A673 (cell line): Measurements from ENCODE around the gene BABAM2. TPM values are rescaled to one million over a fixed set of nuclear protein-coding genes. Genes with fewer than 3 reads are reported as not detected.

Source experiments
- BruUV-seq: library from RNA; stranded (reverse); fragments of 400-500 nt; replicated peaks from 2 replicates; lab custom pipeline; 2021; lab: Mats Ljungman, UMichigan
- CTCF ChIA-PET: fragments of 300-600 bp; sonication (Branson Sonifier 250); formaldehyde crosslinking; loops from one replicate; lab custom pipeline; 2022; ENCODE audit warnings: antibody characterized with exemption; lab: Charles Lee
- POLR2A ChIA-PET: fragments of 300-600 bp; sonication (Branson Sonifier 250); formaldehyde crosslinking; loops from one replicate; lab custom pipeline; 2022; ENCODE audit warnings: antibody characterized with exemption; ENCODE audit not compliant: low non-redundant PET; lab: Charles Lee
- DNase-seq: peaks from one replicate; pipeline ENCODE4 v3.0.0-alpha.2; 2015; ENCODE audit warnings: low spot score
- H3K27ac ChIP-seq: fragments of 200-600 bp; sonication (generic); 2 replicates; pipeline ENCODE4 v1.5.1; 2016; ENCODE audit warnings: mixed run types, low read depth, mild to moderate bottlenecking, mixed read lengths, antibody characterized with exemption, low read length; ENCODE audit not compliant: poor library complexity, severe bottlenecking
- H3K27me3 ChIP-seq: fragments of 200-600 bp; sonication (generic); replicated peaks from 2 replicates; pipeline ENCODE4 v1.6.1; 2017; ENCODE audit warnings: mixed run types, low read depth, mild to moderate bottlenecking, mixed read lengths, antibody characterized with exemption, low read length; ENCODE audit not compliant: insufficient read depth, poor library complexity
- H3K36me3 ChIP-seq: fragments of 200-600 bp; sonication (generic); 2 replicates; pipeline ENCODE4 v1.6.1; 2016; ENCODE audit warnings: mixed run types, mild to moderate bottlenecking, mixed read lengths, antibody characterized with exemption, low read length; ENCODE audit not compliant: insufficient read depth, poor library complexity, severe bottlenecking
- H3K4me1 ChIP-seq: fragments of 200-600 bp; sonication (generic); 2 replicates; pipeline ENCODE4 v1.6.1; 2017; ENCODE audit warnings: mixed run types, mild to moderate bottlenecking, mixed read lengths, antibody characterized with exemption, low read length; ENCODE audit not compliant: insufficient read depth, poor library complexity, severe bottlenecking
- H3K4me3 ChIP-seq: fragments of 200-600 bp; sonication (generic); 2 replicates; pipeline ENCODE4 v1.5.1; 2016; ENCODE audit warnings: low read depth, mixed run types, mild to moderate bottlenecking, mixed read lengths, low read length; ENCODE audit not compliant: poor library complexity, severe bottlenecking
- H3K9me3 ChIP-seq: fragments of 200-600 bp; sonication (generic); 2 replicates; pipeline ENCODE4 v1.6.1; 2016; ENCODE audit warnings: mixed run types, low read depth, mild to moderate bottlenecking, mixed read lengths, antibody characterized with exemption, low read length; ENCODE audit not compliant: poor library complexity, severe bottlenecking
- EZH2 ChIP-seq: fragments of 200-600 bp; sonication (generic); IDR thresholded peaks from 2 replicates; pipeline ENCODE4 v1.6.1; 2017; ENCODE audit warnings: borderline replicate concordance, low read depth, mild to moderate bottlenecking, mixed read lengths, antibody characterized with exemption, low read length; ENCODE audit not compliant: poor library complexity, severe bottlenecking
- intact Hi-C: fragments of 100-400 bp; cut with micrococcal nuclease; formaldehyde crosslinking; loops from one replicate; pipeline ENCODE4 v1.10.0; 2022; ENCODE audit not compliant: unreplicated experiment
- total RNA-seq: library from RNA; stranded (reverse); gene quantifications from 2 replicates; pipeline ENCODE4 v1.2.3, GENCODE V29; 2021
- TF ChIP-seq, protein P1 (sequence below): fragments of 300-800, 200-600 bp; sonication (generic); conservative IDR thresholded peaks from 2 replicates; pipeline ENCODE4 v1.5.1; 2017; ENCODE audit warnings: low read depth, mild to moderate bottlenecking, antibody characterized with exemption, low read length, moderate library complexity, mixed read lengths

Gene BABAM2
- total RNA-seq, 1 experiment from 2014 or later: 21.8 TPM

DNA sequence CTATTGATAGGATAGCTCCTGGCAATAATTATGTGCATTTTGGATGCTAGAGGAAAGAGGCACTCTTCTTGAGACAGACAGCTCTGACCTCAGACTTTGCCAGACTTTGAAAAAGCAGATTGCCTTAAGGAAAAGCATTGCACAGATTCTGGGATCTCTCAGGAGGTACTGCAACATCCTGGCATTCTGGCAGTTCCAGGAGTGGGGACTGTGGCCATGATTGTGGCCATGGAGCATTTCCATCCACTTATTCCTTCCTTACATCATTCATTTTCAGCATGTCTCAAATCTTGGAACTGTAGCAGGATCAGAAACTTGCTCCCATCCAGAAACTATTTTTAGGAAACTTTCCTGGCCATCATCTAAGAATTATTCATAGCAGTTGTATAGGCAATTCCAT lies 357.2 kb downstream of the BABAM2 start:
- Histone ChIP-seq H3K27ac (no peak overlapping the region), H3K4me3 (no peak overlapping the region), H3K9me3 (no peaks in the 10 kb centered on the region), H3K4me1 (peaks cover 5% of the 10 kb centered on the region), H3K27me3 (no peaks in the 10 kb centered on the region), H3K36me3 (no peaks in the 10 kb centered on the region)
- no peak for DNase-seq
- TF ChIP-seq EZH2: no peak
- TF ChIP-seq, protein P1, sequence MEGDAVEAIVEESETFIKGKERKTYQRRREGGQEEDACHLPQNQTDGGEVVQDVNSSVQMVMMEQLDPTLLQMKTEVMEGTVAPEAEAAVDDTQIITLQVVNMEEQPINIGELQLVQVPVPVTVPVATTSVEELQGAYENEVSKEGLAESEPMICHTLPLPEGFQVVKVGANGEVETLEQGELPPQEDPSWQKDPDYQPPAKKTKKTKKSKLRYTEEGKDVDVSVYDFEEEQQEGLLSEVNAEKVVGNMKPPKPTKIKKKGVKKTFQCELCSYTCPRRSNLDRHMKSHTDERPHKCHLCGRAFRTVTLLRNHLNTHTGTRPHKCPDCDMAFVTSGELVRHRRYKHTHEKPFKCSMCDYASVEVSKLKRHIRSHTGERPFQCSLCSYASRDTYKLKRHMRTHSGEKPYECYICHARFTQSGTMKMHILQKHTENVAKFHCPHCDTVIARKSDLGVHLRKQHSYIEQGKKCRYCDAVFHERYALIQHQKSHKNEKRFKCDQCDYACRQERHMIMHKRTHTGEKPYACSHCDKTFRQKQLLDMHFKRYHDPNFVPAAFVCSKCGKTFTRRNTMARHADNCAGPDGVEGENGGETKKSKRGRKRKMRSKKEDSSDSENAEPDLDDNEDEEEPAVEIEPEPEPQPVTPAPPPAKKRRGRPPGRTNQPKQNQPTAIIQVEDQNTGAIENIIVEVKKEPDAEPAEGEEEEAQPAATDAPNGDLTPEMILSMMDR: no peak
- no TSS peak for BruUV-seq
- ChIA-PET CTCF (no interaction called here), POLR2A (no interaction called here)
- intact Hi-C loops: no loop called here

DNA sequence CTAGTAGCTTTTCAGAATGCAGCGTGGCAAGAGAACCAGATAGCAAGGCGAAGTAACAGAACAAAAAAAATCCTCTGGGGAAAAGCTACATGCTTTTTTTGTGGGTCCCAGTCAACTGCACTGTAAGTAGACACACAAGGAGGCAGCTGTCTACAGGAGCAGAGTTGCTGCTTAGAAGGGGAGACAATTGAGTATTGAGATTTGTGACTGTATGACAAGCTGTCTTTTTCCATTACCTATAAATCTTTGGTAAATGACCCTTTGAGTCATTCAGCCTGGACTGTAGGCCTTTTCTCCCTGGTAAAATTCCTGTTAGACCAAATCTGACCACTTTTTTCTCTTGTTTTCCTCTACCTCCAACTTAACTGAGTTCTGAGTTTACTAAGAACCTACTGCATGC lies 358.0 kb downstream of the BABAM2 start:
- Histone ChIP-seq H3K9me3 (no peaks in the 10 kb centered on the region), H3K27ac (no peak overlapping the region), H3K4me3 (no peak overlapping the region), H3K36me3 (no peaks in the 10 kb centered on the region), H3K4me1 (peaks cover 5% of the 10 kb centered on the region), H3K27me3 (no peaks in the 10 kb centered on the region)
- ChIA-PET POLR2A (no interaction called here), CTCF (no interaction called here)
- TF ChIP-seq EZH2: no peak
- TF ChIP-seq, protein P1: no peak
- DNase-seq: no peak
- intact Hi-C loops: no loop called here
- no TSS peak for BruUV-seq

DNA sequence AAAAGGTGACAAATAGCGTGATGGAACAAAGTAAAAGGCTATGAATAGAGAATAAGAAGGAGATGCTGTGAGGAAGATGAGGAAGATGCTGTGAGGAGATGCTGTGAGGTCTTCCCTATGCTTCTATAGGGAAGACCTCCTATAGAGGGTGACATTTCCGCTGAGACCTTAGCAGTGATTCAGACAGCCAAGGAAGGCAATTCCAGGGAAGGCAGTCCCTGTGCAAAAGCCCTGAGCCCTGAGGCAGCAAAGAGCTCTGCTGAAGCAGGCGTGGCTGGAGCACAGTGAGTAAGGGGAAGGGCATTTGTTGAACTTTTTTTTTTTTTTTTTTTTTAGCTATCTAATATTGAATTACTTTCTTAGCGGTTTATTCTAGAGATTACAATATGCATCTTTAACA lies 359.5 kb downstream of the BABAM2 start:
- CTCF ChIA-PET: interaction anchor here (0.7 kb wide), 1 partner anchor 244 kb away, joined by 5 read pairs; no protein-coding TSS in a partner anchor

More for the DNA sequence above, 359.5 kb downstream of the BABAM2 start:
- no TSS peak for BruUV-seq
- Histone ChIP-seq H3K4me1 (peaks cover 5% of the 10 kb centered on the region), H3K9me3 (no peaks in the 10 kb centered on the region), H3K4me3 (no peak overlapping the region), H3K36me3 (no peaks in the 10 kb centered on the region), H3K27ac (no peak overlapping the region), H3K27me3 (no peaks in the 10 kb centered on the region)
- DNase-seq: peak; percentile 31
- POLR2A ChIA-PET: no interaction called here
- TF ChIP-seq, protein P1: no peak
- no peak for TF ChIP-seq EZH2
- intact Hi-C loops: no loop called here
